ENCODE results near the gene WNT11.

Gene WNT11

DNA sequence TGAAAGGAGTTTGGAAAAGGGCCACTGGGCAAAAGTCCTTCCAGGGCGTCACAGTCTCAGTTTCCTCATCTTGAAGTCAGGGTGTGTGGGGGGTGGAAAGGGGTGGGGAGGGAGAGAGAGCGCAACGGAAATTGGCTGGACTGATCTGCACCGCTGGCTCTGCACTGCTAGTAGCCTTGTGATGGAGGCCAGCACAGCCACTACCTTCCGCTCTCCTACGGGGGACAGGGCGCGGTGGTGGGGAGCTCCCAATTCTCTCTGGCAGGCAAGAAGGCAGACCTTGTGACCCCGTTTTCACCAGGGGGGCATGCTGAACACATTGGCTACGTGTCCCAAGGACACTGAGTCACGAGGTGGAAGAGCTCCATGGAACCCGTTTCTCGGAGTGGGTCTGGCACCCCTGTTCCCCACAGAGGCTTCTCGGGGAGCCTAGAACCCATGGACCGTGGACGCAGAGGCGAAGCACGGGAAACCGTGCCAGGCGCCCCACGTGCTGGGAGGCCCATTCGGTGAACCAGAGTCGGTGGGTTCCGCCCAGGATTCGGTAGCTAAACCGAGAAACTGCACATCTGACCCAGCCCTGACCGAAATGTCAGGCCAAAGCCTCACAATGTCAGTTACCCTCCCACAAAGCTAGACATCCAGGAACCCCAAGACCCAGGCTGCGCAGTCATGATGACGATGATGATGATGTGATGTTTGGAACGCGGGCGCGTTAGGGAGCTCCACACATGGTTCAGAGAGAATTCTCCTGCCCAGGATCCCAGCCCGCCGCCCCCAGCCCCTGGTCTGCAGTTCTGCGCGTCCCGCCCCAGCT is 28.3 kb upstream of the WNT11 start:
- DNase-seq (peak in 2 of 3 experiments; percentile 10 to 12), ATAC-seq (replicated peaks) (peak; percentile 23)
- peak overlapping the region; percentile 85 to 94 for H3K4me3 Mint-ChIP-seq
- no peaks in the 10 kb centered on the region for H3K9me3 Mint-ChIP-seq
- peaks cover 33% of the 10 kb centered on the region for H3K36me3 Mint-ChIP-seq (ENCODE audit: insufficient read depth)
- peaks cover 41 to 45% of the 10 kb centered on the region in 2 donors for H3K4me1 Mint-ChIP-seq (ENCODE audit: low read depth in 2 of 2)
- peak overlapping the region; percentile 98 to 100 for H3K27ac Mint-ChIP-seq
- H3K27me3 Mint-ChIP-seq, result peaks cover 0 to 6% of the 10 kb centered on the region in 2 donors

DNA sequence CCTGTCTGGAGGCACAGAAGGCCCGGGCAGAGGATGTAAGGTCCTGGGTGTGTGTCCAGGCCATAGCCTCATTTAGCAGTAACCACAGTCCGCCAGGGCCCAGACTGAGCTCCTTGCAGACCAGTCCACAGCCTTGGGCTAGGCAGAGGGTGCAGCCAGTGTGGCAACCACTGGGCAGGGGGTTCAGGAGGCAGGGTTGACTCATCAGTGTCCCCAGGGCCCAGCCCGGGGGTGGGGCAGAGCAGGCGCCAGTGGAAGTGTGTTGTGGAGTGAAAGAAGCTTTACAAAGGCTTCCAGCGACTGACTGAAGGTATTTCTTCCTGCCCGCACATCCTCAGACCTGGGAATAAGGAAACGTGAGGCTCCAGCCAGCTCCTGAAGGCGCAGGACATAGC is 27.7 kb upstream of the WNT11 start:
- Mint-ChIP-seq H3K4me3 (peak overlapping the region; percentile 85 to 94), H3K27me3 (peaks cover 0 to 6% of the 10 kb centered on the region in 2 donors), H3K4me1 (ENCODE audit: low read depth in 2 of 2) (peaks cover 41 to 45% of the 10 kb centered on the region in 2 donors), H3K9me3 (no peaks in the 10 kb centered on the region), H3K36me3 (ENCODE audit: insufficient read depth) (peaks cover 32% of the 10 kb centered on the region), H3K27ac (peak overlapping the region; percentile 98 to 100)
- ATAC-seq (replicated peaks) (no peak), DNase-seq (no peak)

DNA sequence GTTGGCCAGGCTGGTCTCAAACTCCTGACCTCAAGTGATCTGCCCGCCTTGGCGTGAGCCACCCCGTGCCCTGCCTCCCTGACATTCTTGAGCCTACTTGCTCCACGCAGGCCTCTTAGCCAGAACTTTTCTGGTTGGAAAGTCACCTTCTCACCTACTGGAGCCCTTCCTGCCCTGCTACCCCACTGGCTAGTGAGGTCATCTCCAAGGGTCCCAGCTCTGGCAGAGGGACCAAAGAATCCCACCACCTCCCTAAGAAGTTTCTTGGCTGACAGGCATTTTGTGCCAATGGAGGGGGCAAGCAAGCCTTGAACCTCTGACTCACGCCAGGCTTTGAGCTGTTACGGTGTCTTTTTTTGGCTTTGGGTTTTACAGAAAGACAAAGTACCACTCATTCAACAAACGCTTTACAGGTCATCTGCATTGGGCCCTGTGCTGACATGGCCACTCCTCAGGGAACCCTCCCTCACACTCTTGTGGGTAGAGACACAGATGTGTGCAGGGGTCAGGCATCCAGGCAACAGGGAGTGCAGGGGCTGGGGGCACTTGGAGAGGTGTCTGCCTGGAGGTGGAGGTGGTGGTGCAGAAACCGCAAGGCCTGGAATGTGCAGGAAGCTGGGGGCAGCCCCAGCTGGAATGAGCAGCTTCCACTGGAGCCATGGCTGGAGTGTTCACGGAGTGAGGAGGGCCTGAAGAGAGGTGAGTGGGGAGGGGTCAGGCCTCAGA is 27.1 kb upstream of the WNT11 start:
- DNase-seq, result no peak
- Mint-ChIP-seq H3K4me1 (ENCODE audit: low read depth in 2 of 2) (peaks cover 41 to 45% of the 10 kb centered on the region in 2 donors), H3K4me3 (peak overlapping the region; percentile 85 to 94), H3K27ac (peak overlapping the region in 1 of 2 donors; percentile 100), H3K27me3 (peaks cover 0 to 9% of the 10 kb centered on the region in 2 donors), H3K36me3 (ENCODE audit: insufficient read depth) (peaks cover 32% of the 10 kb centered on the region), H3K9me3 (no peaks in the 10 kb centered on the region)
- ATAC-seq (replicated peaks), result no peak

DNA sequence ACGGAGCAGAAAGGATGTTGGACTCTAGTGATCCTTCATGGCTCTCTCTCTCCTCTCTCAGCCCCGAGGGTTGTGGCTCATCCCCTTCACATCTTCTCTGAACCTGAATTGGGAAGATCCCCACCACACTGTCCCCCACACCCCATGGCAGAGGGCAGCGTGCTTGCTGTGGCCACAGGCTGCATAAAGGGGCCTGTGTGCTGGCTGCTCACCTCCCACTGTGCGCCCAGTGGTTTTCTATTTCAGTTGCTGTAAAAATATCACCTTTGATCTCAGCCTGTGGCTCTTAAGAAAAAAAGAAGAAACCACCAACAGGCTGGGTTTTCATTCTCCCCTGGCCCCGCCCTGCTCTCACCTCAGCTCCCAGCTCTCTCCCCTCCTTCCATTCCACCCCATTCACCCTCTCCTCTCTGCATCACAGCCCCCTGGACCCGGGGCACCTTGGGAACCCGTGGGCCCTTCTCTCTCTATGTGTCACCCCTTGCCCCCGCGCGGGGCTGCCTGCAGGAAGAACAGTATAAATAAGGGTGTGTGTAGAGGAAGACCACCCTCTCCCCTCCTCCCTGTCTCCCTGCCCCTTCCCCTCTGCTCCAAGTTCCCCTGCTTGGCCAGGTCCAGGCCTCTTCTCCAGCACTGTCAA is 25.8 kb upstream of the WNT11 start:
- Mint-ChIP-seq H3K4me3 (peak overlapping the region; percentile 58 to 64), H3K9me3 (no peaks in the 10 kb centered on the region), H3K4me1 (ENCODE audit: low read depth in 2 of 2) (peaks cover 41 to 45% of the 10 kb centered on the region in 2 donors), H3K27me3 (peaks cover 0 to 20% of the 10 kb centered on the region in 2 donors), H3K27ac (peak overlapping the region in 1 of 2 donors; percentile 22), H3K36me3 (ENCODE audit: insufficient read depth) (peaks cover 35% of the 10 kb centered on the region)
- ATAC-seq (replicated peaks) (peak; percentile 48), DNase-seq (peak; percentile 35 to 44 (median 40))

DNA sequence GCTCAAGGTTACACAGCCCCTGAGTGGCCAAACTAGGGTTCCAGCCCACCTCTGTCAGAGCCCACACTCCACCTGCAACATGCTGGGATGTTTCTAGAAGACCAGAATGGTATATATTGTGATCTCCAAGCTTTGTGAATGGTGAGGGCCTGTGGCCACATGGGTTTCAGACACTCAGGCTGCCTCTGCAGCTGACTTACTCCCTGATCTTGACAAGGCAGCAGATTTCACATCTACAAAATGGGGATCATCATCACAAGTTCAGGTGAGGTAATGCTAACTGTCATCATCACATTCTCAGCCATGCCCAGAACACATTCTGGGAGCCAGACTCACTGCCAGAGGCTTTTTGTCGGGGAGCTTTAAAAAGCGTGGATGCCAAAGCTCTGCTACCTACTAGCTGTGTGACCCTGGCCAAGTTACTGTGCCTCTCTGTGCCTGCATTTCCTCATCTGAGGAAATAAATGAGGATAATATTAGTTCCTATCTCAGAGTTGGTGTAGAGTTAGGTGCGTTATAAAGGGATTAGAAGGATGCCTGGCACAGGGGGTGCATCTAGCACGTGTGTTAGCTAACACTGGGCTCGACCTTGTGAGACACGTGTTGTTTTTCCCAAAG is 24.9 kb upstream of the WNT11 start:
- Mint-ChIP-seq H3K27ac (no peak overlapping the region), H3K36me3 (ENCODE audit: insufficient read depth) (peaks cover 27% of the 10 kb centered on the region), H3K4me3 (peak overlapping the region in 1 of 2 donors; percentile 64), H3K9me3 (no peaks in the 10 kb centered on the region), H3K4me1 (ENCODE audit: low read depth in 2 of 2) (peaks cover 38 to 41% of the 10 kb centered on the region in 2 donors), H3K27me3 (peaks cover 0 to 22% of the 10 kb centered on the region in 2 donors)
- DNase-seq (no peak), ATAC-seq (replicated peaks) (no peak)

DNA sequence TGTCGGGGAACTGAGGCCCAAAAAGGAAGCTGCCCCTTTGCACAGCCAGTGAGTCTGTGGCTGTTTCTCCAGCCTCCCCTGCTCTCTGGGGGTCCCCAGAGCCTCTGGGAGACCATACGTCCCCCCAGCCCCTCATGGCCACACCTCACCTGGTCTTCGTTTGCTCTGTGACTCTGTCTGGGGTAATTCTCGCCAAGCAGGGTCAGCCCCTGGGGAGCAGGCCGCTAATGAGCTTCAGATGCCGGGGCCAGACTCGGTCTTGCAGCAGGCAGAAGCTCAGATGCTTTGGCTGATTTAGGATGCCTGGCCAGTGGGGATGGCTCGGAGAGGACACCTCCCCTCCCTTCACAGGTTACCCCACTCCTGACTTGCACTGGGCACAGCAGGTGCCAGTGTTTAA is 24.1 kb upstream of the WNT11 start:
- Mint-ChIP-seq H3K27ac (no peak overlapping the region), H3K27me3 (peaks cover 0 to 18% of the 10 kb centered on the region in 2 donors), H3K9me3 (no peaks in the 10 kb centered on the region), H3K4me1 (ENCODE audit: low read depth in 2 of 2) (peaks cover 31 to 33% of the 10 kb centered on the region in 2 donors), H3K36me3 (ENCODE audit: insufficient read depth) (peaks cover 19% of the 10 kb centered on the region), H3K4me3 (no peak overlapping the region)
- ATAC-seq (replicated peaks) (no peak), DNase-seq (no peak)

DNA sequence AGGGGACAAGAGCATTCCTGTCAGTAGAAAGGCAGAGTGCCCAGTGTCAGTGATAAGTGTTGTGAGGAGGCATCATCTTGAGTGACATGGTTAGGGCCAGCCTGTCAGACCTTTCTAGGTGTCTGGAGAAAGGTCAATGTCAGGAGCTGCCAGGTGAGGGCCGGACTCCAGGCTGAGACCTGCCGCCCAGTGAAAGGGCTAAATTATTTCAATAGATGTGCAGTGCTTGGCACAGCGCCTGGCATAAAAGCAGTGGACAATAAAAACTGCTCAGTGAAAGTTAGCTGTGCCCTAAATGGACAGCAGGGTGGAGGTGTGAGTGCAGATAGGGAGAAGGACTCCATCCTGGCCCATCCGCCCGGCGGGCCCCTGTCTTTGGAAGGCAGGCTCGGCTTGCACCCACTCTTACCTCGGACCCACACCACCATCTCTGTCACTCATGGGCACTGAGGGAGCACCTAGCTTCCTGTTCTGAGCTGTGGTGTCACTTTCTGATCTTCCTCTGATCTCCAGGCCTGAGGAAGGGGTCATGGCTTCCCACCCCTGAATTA is 23.5 kb upstream of the WNT11 start:
- Mint-ChIP-seq H3K36me3 (ENCODE audit: insufficient read depth) (peaks cover 13% of the 10 kb centered on the region), H3K4me1 (ENCODE audit: low read depth in 2 of 2) (peaks cover 27 to 28% of the 10 kb centered on the region in 2 donors), H3K27me3 (peaks cover 0 to 18% of the 10 kb centered on the region in 2 donors), H3K4me3 (no peak overlapping the region), H3K9me3 (no peaks in the 10 kb centered on the region), H3K27ac (no peak overlapping the region)
- no peak for ATAC-seq (replicated peaks)
- DNase-seq, result no peak

DNA sequence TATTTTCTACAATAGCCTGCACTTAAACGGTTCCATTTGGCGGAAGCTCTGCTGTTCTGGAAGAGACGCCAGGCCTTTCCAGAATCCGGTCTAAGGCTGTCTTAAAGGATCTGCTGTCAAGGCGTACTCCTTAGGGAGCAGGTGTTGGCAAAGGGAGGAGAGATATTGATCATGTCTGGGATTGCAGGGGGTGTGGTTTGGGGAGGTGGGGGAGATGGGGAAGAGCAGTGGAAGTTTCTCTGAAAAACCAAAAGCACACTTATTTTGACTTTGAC is 22.5 kb upstream of the WNT11 start:
- H3K36me3 Mint-ChIP-seq (ENCODE audit: insufficient read depth), result peaks cover 8% of the 10 kb centered on the region
- peaks cover 0 to 25% of the 10 kb centered on the region in 2 donors for H3K27me3 Mint-ChIP-seq
- no peak overlapping the region for H3K4me3 Mint-ChIP-seq
- peaks cover 22 to 27% of the 10 kb centered on the region in 2 donors for H3K4me1 Mint-ChIP-seq (ENCODE audit: low read depth in 2 of 2)
- no peaks in the 10 kb centered on the region for H3K9me3 Mint-ChIP-seq
- ATAC-seq (replicated peaks) (no peak), DNase-seq (no peak)
- no peak overlapping the region for H3K27ac Mint-ChIP-seq

DNA sequence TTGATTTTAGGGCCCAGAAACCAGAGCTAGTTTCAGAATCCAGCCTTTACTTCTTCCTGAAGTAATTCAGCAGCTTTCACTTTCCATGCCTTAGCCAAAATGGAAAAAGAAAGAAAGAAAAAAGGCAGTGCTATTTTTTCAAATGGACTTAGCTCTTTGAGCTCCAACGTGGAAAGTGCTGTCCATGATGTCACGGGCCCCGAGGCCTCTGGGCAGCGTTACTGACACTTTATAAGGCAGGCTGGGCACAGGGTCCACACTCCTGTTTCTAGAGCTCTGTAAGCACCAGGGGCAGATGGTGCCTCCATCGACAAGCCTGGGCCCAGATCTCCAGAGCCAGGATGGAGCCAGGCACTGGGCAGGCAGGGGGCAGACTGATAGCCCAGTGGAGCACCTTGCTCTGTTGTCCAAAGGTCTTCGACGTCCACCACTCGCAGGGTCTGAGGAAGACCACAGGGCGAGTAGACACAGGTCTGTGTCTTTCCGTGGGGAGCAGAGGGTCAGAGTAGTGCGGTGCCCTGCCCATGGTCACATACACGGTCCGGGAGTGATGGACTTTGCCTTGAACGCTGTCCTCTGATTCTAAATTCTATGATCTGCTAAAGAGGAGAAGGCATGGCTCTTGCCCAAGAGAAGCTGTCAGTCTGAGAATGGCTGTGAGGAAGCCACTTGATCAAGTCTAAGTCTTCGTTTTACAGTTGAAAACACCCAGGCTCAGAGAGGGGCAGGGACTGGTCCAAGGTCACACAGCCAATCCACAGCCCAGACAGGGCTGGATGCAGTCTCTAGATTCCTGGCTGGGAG is 22.0 kb upstream of the WNT11 start:
- Mint-ChIP-seq H3K4me1 (ENCODE audit: low read depth in 2 of 2) (peaks cover 17 to 21% of the 10 kb centered on the region in 2 donors), H3K9me3 (no peaks in the 10 kb centered on the region), H3K4me3 (no peak overlapping the region), H3K27me3 (peaks cover 0 to 25% of the 10 kb centered on the region in 2 donors), H3K36me3 (ENCODE audit: insufficient read depth) (peaks cover 4% of the 10 kb centered on the region), H3K27ac (peak overlapping the region in 1 of 2 donors; percentile 29)
- no peak for DNase-seq
- ATAC-seq (replicated peaks), result no peak

DNA sequence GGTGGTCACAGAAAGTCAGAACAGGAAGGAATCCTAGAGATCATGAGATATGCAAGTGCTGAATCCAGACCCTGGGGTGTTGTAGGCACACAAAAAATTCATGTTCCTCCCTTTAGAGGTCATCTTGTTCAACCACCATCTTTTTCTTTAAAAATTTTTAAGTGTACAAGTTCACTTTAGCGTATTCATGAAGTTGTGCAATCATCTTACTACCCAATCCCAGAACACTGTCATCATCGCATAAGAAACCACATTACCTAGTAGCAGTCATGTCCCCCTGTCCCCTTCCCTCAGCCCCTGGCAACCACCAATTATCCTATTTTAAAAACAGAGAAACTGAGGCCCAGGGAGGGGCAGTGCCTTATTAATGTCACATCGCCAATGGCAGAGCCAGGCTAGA is 20.3 kb upstream of the WNT11 start:
- H3K27ac Mint-ChIP-seq, result no peak overlapping the region
- H3K27me3 Mint-ChIP-seq, result peaks cover 2 to 25% of the 10 kb centered on the region in 2 donors
- peaks cover 5 to 6% of the 10 kb centered on the region in 2 donors for H3K4me1 Mint-ChIP-seq (ENCODE audit: low read depth in 2 of 2)
- H3K36me3 Mint-ChIP-seq (ENCODE audit: insufficient read depth), result peaks cover 3% of the 10 kb centered on the region
- DNase-seq (no peak), ATAC-seq (replicated peaks) (no peak)
- no peaks in the 10 kb centered on the region for H3K9me3 Mint-ChIP-seq
- no peak overlapping the region for H3K4me3 Mint-ChIP-seq

DNA sequence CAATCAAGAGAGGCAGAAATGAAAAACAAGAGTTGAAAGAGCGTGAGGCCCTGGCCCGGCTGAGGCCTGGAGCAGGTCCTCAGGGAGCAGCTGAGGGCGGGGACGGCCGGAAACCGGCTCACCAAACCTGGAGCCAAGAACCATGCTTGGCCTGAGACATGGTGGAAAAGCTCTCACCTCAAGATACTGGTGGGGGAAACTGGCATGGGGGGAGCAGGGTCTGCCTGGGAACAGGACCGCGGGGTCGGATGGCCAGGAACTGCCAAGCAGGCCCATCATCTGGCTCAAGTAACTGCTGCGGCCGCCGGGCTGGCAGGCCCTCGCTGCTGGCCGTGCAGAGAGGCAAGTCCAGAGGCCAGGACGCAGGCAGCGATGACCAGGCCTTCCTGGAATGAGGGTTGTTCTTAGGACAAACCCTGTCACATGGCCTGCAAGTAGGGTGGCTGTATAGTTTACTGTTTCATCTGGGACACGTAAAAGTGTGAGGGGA is 18.9 kb upstream of the WNT11 start:
- ATAC-seq (replicated peaks) (no peak), DNase-seq (no peak)
- H3K4me1 Mint-ChIP-seq (ENCODE audit: low read depth in 2 of 2), result no peaks in the 10 kb centered on the region
- H3K36me3 Mint-ChIP-seq (ENCODE audit: insufficient read depth), result peaks cover 3% of the 10 kb centered on the region
- H3K4me3 Mint-ChIP-seq, result no peak overlapping the region
- no peak overlapping the region for H3K27ac Mint-ChIP-seq
- no peaks in the 10 kb centered on the region for H3K9me3 Mint-ChIP-seq
- peaks cover 8 to 28% of the 10 kb centered on the region in 2 donors for H3K27me3 Mint-ChIP-seq

DNA sequence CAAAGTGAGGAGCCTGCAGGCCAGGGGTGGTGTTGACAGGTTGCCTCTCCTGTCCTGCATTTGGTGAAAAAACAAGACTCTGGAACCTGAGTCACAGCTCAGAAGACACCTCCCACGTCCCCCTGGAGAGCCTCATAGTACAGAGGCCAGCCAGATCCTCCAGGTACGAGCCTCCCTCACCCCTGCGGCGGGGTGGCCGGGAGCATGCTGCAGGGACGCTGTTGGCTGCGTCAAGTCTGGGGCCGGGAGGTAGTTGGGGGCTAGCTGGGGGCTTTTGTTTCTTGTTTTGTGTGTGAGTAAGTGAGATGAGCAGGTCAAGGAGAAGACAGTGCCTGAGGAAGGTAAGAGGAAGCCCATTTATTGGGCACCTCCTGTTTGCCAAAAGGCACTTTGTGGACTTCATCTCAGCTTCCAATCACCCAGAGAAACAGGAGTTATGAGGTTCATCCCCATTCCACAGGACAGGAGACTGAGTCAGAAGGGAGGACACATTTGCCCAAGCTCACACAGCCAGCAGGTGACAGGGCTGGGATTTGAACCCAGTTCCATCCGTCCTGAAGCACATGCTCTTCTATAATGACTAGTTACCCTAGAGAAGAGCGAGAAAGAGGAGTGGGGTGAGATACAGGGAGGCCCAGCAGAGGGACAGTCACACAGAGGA is 18.3 kb upstream of the WNT11 start:
- Mint-ChIP-seq H3K4me3 (no peak overlapping the region), H3K4me1 (ENCODE audit: low read depth in 2 of 2) (no peaks in the 10 kb centered on the region), H3K9me3 (no peaks in the 10 kb centered on the region), H3K27ac (no peak overlapping the region), H3K27me3 (peaks cover 8 to 33% of the 10 kb centered on the region in 2 donors), H3K36me3 (ENCODE audit: insufficient read depth) (peaks cover 3% of the 10 kb centered on the region)
- DNase-seq, result no peak
- ATAC-seq (replicated peaks), result no peak
